Right cardiac atrium (tissue), 5 donors: ENCODE measurements around the gene PAPLN. TPM values are rescaled to one million over a fixed set of nuclear protein-coding genes. Genes with fewer than 3 reads are reported as not detected.

Source experiments
- ATAC-seq, 2 donors: fragments of 200-7000 bp; cut with Tn5 transposase; one replicate each; pipeline versions ENCODE4 v1.8.0 to v1.9.1; 2020; ENCODE audit warnings: moderate library complexity in 2 of 2, mild to moderate bottlenecking in 1 of 2
- DNase-seq, 3 donors: peaks; one replicate each; pipeline ENCODE4 v3.0.0-alpha.2; 2020
- H3K27ac ChIP-seq: one replicate; pipeline ENCODE4 v1.5.1; 2013; ENCODE audit warnings: mild to moderate bottlenecking, low read length, control low read depth, moderate library complexity
- H3K27me3 ChIP-seq: one replicate; pipeline ENCODE4 v1.6.1; 2013; ENCODE audit not compliant: control insufficient read depth, insufficient read depth
- H3K4me1 ChIP-seq: one replicate; pipeline ENCODE4 v1.6.1; 2013; ENCODE audit warnings: low read length; ENCODE audit not compliant: control insufficient read depth, insufficient read depth
- H3K4me3 ChIP-seq: one replicate; pipeline ENCODE4 v1.5.1; 2013; ENCODE audit warnings: low read length, control low read depth
- H3K9me3 ChIP-seq: one replicate; pipeline ENCODE4 v1.6.1; 2013; ENCODE audit warnings: low read length; ENCODE audit not compliant: control insufficient read depth
- WGBS: extraction: QIAGEN DNeasy Blood & Tissue Kit; methylation state at CpG from one replicate; pipeline ENCODE4 v1.1.7; 2013; 5-methylcytosine and 5-hydroxymethylcytosine counted together
- intact Hi-C, 4 donors: fragments of 100-400 bp; cut with DNase I; formaldehyde crosslinking; loops; one replicate each; pipeline versions ENCODE4 v1.11.0 to v1.14.0; 2022 to 2023
- polyA plus RNA-seq: library from polyadenylated mRNA; stranded (reverse); fragments of 200-250 nt; gene quantifications from one replicate; pipeline ENCODE4 v1.2.3, GENCODE V29; 2013
- total RNA-seq, 4 donors: library from RNA; stranded (reverse); fragmentation: NEBNext Ultra II Directional; extraction: Animal tissue kit (Norgen Biotek cat#: 25700); gene quantifications; one replicate each; pipeline ENCODE4 v1.2.1, GENCODE V29; 2021
- donor health status: healthy with polysubstance abuse.
- donor health status: DM: no; HTN: yes; CAD: no.
- donor health status: DM: no; HTN: no; CAD: no.
- donor health status: DM: no; HTN: yes; CAD: no; lungs with severe emphysema.
- donor health status: DM: yes; HTN: yes; CAD: no.

The PAPLN gene
- total and polyA plus RNA-seq, 5 donors = 2.9 to 13.5 (median 6.1) TPM

DNA sequence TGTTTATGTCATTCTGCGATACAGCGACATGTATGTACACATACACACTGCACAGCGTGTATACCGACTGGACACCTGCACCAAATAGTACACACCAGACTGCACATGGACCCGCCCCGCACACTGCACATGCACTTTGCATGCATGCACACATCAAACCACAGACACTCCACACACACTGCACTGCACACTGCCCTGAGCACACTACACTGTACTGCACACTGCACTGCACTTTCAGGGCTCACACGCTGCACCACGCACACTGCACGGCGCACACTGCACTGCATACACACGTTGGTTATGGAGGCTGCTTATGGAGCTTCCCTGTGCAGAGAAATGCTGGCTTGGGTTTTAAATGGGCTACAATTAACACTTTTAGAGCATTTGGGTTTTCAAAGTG is 1.6 kb downstream of the PAPLN start:
- intact Hi-C loops = no loop called here
- Histone ChIP-seq H3K4me3 (no peak overlapping the region), H3K27me3 (no peaks in the 10 kb centered on the region), H3K4me1 (peaks cover 7% of the 10 kb centered on the region), H3K27ac (no peak overlapping the region), H3K9me3 (no peaks in the 10 kb centered on the region)
- DNase-seq (no peak), ATAC-seq (peak; percentile 7 to 11)
- WGBS = 84% methylated on average over 11 of the region's 11 CpGs

DNA sequence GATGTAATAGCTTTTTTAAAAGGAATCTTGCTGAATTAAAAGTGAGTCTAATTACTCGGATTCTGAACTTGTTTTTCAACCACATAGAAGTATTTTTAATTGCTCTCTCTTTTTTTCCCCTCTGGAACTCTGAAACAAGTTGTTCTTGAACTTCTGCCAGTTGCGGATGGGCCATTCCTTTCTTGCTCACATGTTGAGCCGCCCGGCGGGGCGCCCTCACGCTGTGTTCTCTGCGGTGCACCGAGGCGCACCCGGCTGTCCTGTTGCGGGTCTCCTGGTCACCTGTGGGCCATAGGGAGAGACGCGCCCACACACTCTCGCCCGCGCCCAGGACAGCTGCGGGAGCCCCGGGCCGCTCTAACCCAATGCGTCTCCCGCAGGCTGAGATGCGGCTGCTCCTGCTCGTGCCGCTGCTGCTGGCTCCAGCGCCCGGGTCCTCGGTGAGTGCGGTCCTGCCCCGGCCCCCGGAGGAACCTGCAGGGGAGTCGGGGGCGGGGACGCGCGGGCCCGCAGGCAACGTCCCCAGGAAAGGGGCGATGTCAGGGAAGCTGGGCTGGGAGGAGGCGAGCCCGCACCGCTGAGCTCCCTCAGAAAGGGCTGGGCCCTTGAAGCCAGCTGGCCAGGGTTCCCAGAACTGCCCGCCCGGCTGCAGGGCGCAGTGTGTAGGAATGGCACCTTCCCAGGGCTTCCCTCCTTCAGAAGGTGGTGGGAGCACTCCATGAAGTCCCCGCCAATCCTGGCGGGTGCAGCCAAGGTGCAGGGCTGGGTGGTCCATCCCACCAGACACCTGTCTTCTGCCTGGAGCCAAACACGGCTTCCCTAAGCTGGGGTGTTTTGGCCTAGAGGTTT is 2.3 kb downstream of the PAPLN start:
- WGBS = 10% methylated on average over 48 of the region's 48 CpGs
- no peak overlapping the region for H3K27ac ChIP-seq

DNA sequence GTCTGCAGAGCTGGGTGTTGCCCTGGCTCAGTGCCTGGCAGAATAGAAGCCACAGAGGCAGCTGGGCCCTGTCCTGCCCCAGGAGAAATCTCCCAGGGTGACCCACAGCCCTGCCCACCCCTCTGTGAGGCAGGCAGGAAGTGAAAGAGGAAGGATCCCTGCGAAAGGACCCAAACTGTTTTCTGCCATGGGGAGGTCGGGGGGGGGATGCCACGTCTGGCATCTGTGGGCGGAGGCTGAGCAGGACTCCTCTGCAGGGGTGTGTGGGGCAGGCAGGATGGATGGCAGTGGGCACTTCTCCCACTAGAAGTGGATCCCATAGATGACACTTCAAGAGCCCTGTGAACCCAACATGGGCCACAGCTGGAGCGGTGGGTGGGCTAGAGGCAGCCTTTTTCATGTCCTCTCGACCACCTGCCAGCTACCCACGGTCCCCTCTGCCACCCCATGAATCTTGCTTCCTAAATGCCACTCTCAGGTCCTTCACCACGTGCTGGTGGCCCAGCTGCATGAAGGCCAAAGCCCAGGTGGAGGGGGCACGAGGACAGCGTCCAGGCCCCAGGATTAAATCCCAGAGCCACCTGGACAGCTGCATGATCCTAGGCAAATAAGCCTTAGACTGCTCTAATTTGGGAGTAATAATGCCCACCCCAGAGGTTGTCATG is 3.6 kb downstream of the PAPLN start:
- Histone ChIP-seq H3K27me3 (no peaks in the 10 kb centered on the region), H3K4me1 (peaks cover 9% of the 10 kb centered on the region), H3K27ac (no peak overlapping the region), H3K9me3 (no peaks in the 10 kb centered on the region), H3K4me3 (no peak overlapping the region)
- WGBS = 76% methylated on average over 10 of the region's 10 CpGs
- peak in 2 of 3 donors; percentile 70 to 72 for DNase-seq
- ATAC-seq = no peak
- intact Hi-C loops = no loop called here

More for the DNA sequence above, 2.3 kb downstream of the PAPLN start:
- Histone ChIP-seq H3K4me3 (peak overlapping the region; percentile 32), H3K9me3 (no peaks in the 10 kb centered on the region), H3K27me3 (no peaks in the 10 kb centered on the region), H3K4me1 (peaks cover 7% of the 10 kb centered on the region)
- intact Hi-C loops = no loop called here
- DNase-seq (peak; percentile 51 to 90 (median 80)), ATAC-seq (peak; percentile 53 to 57)

DNA sequence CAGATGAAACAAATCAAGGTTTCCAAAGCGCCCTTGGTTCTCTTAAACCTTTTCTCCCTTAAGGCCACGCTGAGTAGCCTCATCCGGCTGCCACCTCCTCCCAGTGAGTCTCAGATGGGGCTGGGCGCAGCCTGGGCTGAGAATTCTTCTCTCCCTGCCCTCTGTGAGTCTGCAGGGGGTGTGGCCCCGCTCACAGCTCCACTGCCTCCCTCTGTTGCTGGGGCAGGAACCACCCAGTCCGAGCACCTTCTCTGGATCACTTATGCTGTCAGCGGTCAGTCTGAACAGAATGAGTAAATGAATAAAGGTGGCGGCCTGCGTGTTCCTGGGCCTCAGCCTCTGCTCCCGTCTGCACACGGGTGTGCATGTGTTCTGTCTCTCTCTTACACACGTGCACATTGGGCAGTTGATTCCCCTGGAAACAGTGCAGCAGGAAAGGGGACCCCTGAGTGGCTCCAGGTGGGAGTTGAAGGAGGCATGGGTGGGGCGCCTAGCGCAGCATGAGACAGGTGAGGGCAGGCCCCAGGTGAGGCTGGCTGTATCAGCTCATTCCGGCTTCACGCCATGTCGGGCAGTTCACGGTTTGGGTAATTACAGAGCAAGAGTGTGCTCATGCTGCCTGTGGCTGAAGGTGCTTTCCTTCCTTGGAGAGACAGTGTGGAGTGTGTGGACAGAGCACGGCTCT is 4.3 kb downstream of the PAPLN start:
- 96% methylated on average over 19 of the region's 19 CpGs for WGBS
- ATAC-seq (no peak), DNase-seq (peak in 2 of 3 donors; percentile 35 to 52)
- Histone ChIP-seq H3K4me1 (peaks cover 9% of the 10 kb centered on the region), H3K27me3 (no peaks in the 10 kb centered on the region), H3K4me3 (no peak overlapping the region), H3K9me3 (no peaks in the 10 kb centered on the region), H3K27ac (no peak overlapping the region)
- intact Hi-C loops = no loop called here

DNA sequence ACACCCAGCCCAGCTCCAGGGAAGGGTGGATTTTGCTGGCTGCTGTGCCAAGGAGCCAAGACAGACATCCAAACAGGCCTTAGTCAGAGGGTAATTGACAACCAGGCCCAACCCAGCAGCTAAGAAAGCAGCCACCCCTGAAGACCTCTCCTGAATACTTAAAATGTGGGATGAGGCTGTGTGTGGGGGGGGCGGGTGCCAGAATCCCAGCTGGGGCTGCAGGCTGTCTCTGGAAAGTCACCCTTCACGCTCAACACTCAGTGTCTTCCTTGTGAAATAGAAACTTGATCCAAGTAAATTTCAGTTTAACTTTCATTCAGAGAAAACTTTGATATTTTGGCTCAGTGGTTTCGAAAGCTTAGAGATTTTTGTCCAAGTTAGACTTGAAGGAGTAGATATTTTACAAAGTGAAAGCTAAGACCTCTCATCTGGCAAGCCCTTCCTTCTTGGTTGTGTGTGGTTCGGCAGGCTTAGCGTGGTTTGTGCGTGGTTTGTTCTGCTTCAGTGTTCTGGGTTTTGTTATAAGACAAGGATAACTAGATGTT is 5.1 kb downstream of the PAPLN start:
- Histone ChIP-seq H3K27ac (no peak overlapping the region), H3K27me3 (no peaks in the 10 kb centered on the region), H3K9me3 (no peaks in the 10 kb centered on the region), H3K4me3 (no peak overlapping the region), H3K4me1 (peaks cover 9% of the 10 kb centered on the region)
- DNase-seq (peak in 2 of 3 donors; percentile 31 to 49), ATAC-seq (no peak)
- intact Hi-C loops = no loop called here
- WGBS = 70% methylated on average over 6 of the region's 6 CpGs

DNA sequence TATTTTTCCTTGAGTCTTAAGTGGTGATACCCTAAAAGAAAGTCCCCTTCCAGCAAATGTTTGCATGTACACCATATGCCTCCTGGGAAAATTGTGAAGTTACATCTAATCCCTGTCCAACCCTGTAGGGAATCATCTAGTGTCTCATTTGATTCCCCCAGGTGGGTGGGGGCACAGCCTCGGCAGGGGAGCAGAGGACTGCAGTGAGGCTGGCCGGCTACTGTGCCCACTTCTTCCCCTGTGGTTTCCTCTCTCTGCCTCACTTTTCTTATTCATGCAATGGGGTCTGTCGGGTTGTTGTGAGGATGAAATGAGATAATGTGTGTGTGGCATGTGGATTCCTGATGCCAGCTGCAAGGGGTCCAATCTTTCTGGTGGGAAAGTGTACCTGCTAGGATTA is 6.0 kb downstream of the PAPLN start:
- Histone ChIP-seq H3K4me3 (no peak overlapping the region), H3K27me3 (no peaks in the 10 kb centered on the region), H3K9me3 (no peaks in the 10 kb centered on the region), H3K27ac (no peak overlapping the region), H3K4me1 (peaks cover 7% of the 10 kb centered on the region)
- 88% methylated on average over 3 of the region's 3 CpGs for WGBS
- intact Hi-C loops = no loop called here
- ATAC-seq (no peak), DNase-seq (no peak)

DNA sequence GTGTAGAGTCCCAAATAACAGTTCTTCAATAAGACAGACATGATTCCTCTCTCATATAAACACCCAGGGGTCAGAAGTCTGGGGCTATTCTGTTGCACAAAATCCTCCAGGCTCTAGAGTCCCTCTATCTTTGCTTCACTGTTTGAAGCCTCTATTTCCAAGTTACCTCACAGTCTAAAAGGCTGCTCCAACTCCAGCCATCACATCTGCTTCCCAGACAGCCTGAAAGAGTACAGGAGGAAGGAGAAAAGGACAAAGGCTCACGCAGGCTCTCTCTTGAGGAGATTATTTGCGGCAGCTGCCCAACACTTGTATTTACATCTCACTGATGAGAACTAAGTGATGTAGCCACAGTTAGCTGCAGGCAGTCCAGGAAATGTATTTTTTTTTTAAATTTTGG is 6.4 kb downstream of the PAPLN start:
- peaks cover 7% of the 10 kb centered on the region for H3K4me1 ChIP-seq

DNA sequence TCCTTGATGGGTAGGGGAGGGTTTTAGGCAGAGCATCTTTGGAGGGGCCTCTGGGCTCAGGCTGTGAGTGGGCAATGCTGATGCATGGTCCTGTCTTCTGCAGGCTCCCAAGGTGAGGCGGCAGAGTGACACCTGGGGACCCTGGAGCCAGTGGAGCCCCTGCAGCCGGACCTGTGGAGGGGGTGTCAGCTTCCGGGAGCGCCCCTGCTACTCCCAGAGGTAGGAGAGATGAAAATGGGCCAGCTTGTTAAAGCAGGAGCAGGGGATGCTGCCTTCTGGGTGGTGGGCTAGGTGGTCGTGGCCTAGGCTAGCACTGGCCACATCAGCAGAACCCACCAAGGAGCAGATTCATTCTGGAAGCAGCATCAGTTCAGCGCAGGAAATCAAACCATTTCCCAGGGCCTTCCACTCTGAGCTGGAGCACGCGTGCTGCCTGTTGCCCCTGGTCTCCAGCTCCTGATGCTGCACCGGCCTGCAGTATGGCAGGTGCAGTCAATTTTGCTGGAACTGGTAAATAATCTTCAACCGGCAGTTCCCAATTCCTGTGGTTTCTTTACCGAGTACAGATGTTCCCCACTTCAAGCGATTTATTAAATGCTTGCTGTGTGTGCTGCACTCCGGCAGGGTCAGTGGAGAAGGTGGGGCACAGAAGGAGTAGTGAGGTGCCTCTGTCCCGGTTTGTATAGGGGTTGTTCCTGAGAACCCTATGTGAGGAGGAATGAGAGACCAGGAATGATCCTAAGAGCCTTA is 7.4 kb downstream of the PAPLN start:
- Histone ChIP-seq H3K27ac (no peak overlapping the region), H3K4me1 (peaks cover 3% of the 10 kb centered on the region), H3K27me3 (no peaks in the 10 kb centered on the region), H3K9me3 (no peaks in the 10 kb centered on the region), H3K4me3 (no peak overlapping the region)
- no peak for ATAC-seq
- peak in 1 of 3 donors; percentile 28 for DNase-seq
- intact Hi-C loops = no loop called here
- 91% methylated on average over 14 of the region's 14 CpGs for WGBS

More for the DNA sequence above, 6.4 kb downstream of the PAPLN start:
- no peak for ATAC-seq
- Histone ChIP-seq H3K27ac (no peak overlapping the region), H3K9me3 (no peaks in the 10 kb centered on the region), H3K4me3 (no peak overlapping the region), H3K27me3 (no peaks in the 10 kb centered on the region)
- DNase-seq = no peak
- intact Hi-C loops = no loop called here
- WGBS = over 99% methylated on average over 2 of the region's 2 CpGs

DNA sequence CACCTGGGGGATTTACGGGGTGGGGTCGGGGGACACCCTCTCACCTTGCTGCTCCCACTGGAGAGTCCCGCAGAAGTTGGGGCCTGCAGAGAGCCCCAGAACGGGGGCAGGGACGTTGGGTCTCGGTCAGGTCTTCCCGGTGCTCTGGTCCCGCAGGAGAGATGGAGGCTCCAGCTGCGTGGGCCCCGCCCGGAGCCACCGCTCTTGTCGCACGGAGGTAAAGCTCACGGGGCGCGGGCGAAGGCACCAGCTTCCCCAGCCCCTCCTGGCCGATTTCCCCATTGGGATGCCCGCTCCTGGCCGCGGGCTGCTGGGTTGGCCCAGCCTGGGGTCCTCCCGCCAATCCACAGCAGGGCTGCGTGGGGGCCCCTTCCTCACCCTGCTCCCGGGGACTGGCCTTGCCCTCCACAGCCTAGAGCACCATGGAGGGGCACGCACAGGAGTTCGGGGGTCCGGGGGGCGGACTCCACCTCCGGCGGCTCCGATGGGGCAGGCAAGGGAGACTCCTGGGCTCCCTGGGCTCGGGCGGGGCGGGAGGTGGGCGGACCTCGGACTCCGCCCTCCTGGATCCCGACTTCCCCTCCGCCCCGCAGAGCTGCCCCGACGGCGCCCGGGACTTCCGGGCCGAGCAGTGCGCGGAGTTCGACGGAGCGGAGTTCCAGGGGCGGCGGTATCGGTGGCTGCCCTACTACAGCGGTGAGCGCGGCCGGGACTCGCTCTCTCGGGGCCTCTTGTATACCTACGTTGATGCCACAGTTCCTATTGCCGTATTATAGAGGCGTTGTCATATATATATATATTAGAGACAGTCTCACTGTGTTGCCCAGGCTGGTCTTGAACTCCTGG is 8.4 kb downstream of the PAPLN start:
- no peak overlapping the region for H3K27ac ChIP-seq
- 15% methylated on average over 64 of the region's 64 CpGs for WGBS
- no peaks in the 10 kb centered on the region for H3K9me3 ChIP-seq
- H3K4me3 ChIP-seq = peak overlapping the region; percentile 67
- intact Hi-C loops = no loop called here
- peak; percentile 87 to 92 for ATAC-seq
- H3K27me3 ChIP-seq = no peaks in the 10 kb centered on the region
- H3K4me1 ChIP-seq = peaks cover 2% of the 10 kb centered on the region
- DNase-seq = peak; percentile 76 to 88 (median 87)
